Fibroblast of mammary gland (primary cell): ENCODE measurements around the gene ARHGAP30.
A peak's percentile ranks its signal among the peaks of the same experiment; 100 is the strongest.

Experiments
- DNase-seq: peaks from one replicate; pipeline ENCODE4 v3.0.0-alpha.2; 2010; ENCODE audit warnings: low read depth
- H3K4me3 ChIP-seq: 2 replicates; pipeline ENCODE4 v1.5.1; 2011; ENCODE audit warnings: low read depth, mild to moderate bottlenecking, low read length, moderate library complexity; ENCODE audit not compliant: control insufficient read depth
- TF ChIP-seq, protein P1 (sequence below): conservative IDR thresholded peaks from 2 replicates; pipeline ENCODE4 v1.5.1; 2011; ENCODE audit warnings: low read depth, low read length, inconsistent platforms; ENCODE audit not compliant: control insufficient read depth, insufficient read depth

The ARHGAP30 gene

DNA sequence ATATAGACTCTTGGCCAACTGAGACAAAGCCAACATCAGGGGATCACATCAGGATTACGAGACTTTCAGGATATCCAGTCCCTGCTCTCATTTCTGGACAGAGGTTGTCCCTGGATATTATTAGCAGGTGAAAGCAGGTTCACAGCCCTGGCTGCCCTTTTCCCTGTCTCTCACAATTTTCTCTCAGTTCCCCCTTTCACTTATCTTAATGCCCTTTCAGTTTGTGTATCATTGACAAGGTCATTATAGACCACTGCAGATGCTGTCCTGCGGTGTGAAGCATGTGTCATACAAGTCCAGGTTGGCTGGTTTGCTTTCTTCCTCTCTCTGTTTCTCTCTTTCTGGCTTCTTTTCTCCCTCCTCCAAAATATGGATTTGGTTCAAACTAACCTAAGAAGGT, 26.3 kb upstream of the ARHGAP30 start:
- TF ChIP-seq, protein P1, sequence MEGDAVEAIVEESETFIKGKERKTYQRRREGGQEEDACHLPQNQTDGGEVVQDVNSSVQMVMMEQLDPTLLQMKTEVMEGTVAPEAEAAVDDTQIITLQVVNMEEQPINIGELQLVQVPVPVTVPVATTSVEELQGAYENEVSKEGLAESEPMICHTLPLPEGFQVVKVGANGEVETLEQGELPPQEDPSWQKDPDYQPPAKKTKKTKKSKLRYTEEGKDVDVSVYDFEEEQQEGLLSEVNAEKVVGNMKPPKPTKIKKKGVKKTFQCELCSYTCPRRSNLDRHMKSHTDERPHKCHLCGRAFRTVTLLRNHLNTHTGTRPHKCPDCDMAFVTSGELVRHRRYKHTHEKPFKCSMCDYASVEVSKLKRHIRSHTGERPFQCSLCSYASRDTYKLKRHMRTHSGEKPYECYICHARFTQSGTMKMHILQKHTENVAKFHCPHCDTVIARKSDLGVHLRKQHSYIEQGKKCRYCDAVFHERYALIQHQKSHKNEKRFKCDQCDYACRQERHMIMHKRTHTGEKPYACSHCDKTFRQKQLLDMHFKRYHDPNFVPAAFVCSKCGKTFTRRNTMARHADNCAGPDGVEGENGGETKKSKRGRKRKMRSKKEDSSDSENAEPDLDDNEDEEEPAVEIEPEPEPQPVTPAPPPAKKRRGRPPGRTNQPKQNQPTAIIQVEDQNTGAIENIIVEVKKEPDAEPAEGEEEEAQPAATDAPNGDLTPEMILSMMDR = no peak
- no peak overlapping the region for H3K4me3 ChIP-seq
- DNase-seq = no peak

DNA sequence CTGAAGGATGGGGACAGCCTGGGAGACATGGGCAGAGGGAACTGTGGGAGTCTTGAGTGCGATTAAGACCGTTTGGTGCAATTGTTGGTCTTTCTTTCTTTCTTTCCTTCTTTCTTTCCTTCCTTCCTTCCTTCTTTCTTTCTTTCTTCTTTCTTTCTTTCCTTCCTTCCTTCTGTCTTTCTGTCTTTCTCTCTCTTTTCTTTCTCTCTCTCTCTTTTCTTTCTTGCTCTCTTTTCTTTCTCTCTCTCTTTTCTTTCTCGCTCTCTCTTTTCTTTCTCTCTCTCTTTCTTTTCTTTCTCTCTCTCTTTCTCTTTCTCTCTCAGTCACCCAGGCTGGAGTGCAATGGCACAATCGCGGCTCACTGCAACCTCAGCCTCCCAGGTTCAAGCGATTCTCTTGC, 25.5 kb upstream of the ARHGAP30 start:
- DNase-seq = no peak
- H3K4me3 ChIP-seq = no peak overlapping the region
- TF ChIP-seq, protein P1 = no peak

DNA sequence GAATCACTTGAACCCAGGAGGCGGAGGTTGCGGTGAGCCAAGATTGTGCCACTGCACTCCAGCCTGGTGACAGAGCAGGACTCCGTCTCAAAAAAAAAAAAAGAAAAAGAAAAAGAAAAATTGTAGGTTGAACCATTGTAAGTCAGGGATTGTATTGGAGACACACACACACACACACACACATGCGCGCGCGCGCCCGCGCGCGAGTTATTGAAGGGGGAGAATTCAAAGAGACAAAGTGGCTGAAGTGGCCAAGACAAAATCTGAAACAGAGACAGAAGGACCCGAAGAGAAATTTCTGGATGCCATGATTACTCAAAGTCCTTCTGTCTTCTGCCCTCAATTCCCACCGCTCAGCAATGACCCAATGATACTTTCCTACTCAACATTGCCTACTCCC, 24.8 kb upstream of the ARHGAP30 start:
- H3K4me3 ChIP-seq = no peak overlapping the region
- no peak for DNase-seq
- TF ChIP-seq, protein P1 = no peak

DNA sequence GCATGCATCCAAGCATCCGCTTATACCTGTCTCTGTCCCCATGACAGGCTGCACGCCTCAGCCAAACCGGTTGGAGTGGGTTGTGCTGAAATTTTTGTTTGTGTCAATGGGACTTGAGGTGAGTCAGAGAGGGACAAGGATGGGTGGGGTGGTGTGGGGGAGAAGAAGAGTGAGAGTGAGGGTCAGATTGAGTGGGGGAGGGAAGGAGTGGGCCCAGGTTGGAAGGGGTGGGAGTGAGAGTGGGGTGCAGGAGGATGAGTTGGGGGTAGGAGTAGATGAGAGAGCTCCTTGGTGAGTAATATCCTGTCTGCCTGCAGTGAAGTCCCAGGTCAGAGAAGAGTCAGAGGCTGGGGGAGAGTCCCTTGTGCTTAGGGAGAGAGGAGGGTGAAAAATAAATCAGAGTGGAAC, 22.9 kb upstream of the ARHGAP30 start:
- H3K4me3 ChIP-seq = no peak overlapping the region
- TF ChIP-seq, protein P1 = no peak
- peak; percentile 47 for DNase-seq

DNA sequence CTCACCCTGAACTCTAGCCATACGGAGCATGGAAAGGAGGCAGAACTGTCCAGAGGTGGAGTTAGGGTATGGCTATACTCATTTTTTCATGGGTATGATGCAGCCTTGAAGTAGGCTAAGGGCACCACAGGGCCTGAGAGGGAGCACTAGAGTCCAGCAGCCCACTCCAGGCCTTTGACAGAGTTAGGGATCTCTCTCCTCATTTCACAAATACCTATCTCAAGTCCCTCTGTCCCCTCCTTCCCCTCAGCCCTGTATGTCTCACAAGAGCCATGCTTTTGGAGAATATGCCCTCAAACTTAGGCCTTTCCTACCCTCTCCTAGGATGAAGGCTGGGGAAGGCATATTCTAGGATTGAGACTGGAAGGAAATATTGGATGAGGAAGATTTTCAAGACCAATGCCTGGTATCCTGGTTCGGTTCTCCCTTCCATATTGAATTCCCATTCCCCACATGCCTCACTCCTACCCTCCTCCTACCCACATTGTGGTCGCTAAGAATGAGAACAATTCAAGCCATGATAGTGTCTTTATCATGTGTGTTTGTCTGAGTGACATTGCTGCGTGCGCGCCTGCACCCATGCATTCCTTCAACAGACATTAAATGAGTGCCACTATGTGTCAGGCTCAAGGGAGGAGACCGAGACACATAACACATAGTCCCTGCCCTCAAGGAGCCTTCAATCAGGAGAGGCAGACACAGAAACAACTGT, 22.3 kb upstream of the ARHGAP30 start:
- TF ChIP-seq, protein P1 = no peak
- no peak overlapping the region for H3K4me3 ChIP-seq
- DNase-seq = no peak

DNA sequence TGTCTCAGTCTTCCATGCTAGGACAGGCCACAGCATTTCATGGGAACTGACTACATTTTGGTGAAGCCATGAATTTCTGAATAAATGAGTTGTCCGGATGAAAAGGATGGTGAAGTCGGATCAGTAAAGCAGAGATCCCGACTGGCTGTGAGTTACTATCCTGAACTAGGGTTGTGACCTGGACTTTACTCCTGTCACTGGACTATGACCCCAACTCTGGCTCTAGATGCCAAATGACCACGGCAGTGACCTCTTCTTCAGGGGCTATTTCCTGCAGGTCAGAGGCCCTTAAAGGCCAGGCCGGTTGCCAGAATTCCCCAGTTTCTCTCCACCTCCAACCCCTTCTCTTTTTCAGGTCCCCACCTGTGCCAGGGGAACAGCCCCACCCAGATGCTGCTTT, 21.4 kb upstream of the ARHGAP30 start:
- DNase-seq = no peak
- TF ChIP-seq, protein P1 = no peak
- H3K4me3 ChIP-seq = no peak overlapping the region

DNA sequence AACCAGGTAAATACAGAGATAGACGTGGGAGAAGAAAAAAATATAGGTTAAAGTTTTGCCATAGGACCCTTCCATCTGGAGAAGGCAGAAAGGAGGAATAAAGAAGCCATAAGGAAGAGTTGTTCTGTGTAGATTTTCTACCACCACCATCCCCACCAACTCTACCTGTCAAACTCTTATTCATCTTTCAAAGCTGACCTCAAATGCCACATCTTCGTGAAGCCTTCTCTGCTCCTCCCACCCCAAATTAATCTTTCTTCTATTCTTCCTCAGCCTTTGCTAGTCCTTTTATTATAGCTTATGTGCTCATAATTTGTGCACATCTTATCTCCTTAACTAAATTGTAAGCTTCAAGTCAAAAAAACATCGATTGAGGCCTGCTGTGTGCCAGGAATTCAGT, 20.9 kb upstream of the ARHGAP30 start:
- no peak for DNase-seq
- H3K4me3 ChIP-seq = no peak overlapping the region
- TF ChIP-seq, protein P1 = no peak
